HG03378 (cell line): ENCODE data around the gene KCND3.

Experiments
- ATAC-seq: cut with Tn5 transposase; IDR thresholded peaks from one replicate; pipeline ENCODE4 v1.9.1; 2021; ENCODE audit warnings: mild to moderate bottlenecking, moderate library complexity; ENCODE audit not compliant: unreplicated experiment

KCND3 gene

GRCh38 chr1:111989531-111990025 is at the start of gene KCND3:
Gene KCND3 (minus strand): TSS chr1:111989668.
- no peak for ATAC-seq

- ATAC-seq = no peak
Measured at GRCh38 chr1:112034277-112034676, 44.8 kb upstream of the KCND3 start.

DNA sequence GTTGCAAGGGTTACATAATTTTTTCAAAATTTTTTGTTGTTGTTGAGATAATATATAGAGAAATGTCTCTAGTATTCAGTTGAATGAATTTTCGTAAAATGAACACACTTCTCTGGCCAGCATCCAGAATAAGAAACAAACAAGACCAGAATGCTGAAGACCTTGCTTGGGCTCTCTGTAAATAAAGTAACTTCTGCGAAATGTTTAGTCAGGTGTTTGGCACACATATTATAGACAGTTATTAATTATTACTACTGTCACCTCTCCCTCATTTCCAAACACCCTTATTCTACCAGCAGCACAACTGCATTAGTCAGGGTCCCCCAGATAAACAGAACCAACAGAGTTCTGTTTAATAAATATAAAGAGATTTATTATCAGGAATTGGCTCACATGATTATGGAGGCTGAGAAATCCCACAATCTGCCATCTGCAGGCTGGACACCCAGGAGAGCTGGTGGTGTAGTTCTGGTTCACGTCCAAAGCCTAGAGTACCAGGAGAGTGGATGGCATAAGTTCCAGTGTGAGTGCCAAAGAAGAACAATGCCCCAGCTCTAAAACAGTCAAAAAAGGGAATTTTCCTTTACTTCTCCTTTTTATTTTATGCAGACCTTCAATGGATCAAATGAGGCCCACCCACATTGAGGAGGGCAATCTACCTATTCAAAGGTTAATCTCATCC is 44.1 kb upstream of the KCND3 start:
- no peak for ATAC-seq

- ATAC-seq = no peak
Measured at GRCh38 chr1:112030157-112030556, 40.7 kb upstream of the KCND3 start.

- no peak for ATAC-seq
Measured at GRCh38 chr1:112027696-112028095, 38.2 kb upstream of the KCND3 start.

- no peak for ATAC-seq
Measured at GRCh38 chr1:112026501-112026900, 37.0 kb upstream of the KCND3 start.

DNA sequence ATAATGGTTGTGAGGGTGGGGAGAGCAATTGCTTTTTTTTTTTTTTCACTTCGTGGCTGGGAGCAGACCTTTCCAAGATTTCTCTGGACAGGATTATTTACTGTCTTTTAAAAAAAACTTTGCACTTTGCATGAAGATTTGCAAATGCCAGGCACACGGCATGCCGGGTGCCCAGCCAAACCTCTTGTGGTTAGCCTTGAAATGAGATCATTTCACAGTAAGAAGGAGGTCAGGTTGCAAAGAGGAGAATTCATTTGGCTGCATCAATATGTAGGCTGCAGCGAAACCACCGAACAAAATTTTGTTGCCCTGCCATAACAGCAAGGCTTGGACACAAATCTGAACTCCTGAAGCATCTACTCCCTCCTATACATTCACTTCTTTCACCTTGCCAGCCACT is 36.5 kb upstream of the KCND3 start:
- no peak for ATAC-seq

GRCh38 chr1:112021263-112021662 is 31.8 kb upstream of the KCND3 start:
- no peak for ATAC-seq

GRCh38 chr1:112017183-112017582 is 27.7 kb upstream of the KCND3 start:
- no peak for ATAC-seq

DNA sequence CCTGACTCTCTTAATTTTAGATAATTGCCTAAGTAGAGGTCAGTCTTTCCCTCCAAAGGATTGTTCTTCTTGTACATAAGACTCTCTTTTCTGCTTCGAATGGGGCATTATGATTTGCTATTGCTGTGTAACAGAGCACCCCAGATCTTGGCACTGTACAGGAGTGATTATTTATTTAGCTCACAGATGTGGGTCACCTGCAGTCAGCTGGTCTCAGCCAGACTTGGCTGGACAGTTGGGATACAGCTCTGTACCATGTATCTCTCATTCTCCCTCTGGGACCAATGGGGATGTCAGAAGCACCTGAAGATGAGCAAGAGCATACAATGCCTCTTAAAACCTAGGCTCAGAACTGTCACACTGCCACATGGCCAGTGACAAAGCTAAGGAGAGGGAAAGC is 23.4 kb upstream of the KCND3 start:
- no peak for ATAC-seq

DNA sequence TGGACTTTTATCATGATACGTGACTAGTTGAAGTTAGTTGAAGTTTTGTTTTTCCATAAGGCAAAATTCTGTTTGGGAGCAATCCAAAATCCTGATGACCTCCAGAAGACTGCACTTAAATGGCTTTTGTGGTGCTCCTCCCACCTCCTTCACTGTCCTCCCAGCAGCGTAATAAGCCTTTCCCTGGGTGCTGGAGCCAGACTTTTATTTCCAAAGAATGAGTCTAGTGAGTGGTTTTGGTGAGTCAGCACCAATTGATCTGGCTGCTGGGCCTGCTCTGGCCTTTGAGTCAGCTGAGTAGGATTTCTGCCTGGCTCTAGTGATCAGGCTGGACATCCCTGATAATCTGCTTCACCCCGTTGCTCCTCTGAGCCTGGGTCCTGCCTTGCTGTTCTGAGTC is 21.7 kb upstream of the KCND3 start:
- ATAC-seq = no peak

- ATAC-seq = no peak
Measured at GRCh38 chr1:112007169-112007568, 17.7 kb upstream of the KCND3 start.

- ATAC-seq = no peak
Measured at GRCh38 chr1:112006416-112007025, 17.1 kb upstream of the KCND3 start.

DNA sequence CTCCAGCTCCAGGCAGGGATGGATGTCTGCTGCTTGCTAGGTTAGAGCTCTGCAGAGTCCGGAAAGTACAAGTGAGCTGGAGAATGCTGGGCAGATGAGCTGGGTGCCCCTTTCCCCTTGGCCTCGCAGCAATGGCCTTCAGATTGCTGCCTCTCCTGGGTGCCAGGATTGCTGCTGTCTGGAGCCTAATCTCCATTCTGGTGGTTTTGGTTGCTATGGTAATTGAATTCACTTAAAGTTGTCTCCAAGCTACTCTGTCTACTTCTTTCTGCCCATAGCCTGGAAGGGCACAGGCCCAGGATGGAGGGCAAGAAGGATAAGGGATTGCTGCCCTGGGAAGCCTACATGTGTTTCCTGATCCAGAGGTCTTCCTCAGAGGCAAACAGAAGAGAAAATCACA is 14.6 kb upstream of the KCND3 start:
- no peak for ATAC-seq

DNA sequence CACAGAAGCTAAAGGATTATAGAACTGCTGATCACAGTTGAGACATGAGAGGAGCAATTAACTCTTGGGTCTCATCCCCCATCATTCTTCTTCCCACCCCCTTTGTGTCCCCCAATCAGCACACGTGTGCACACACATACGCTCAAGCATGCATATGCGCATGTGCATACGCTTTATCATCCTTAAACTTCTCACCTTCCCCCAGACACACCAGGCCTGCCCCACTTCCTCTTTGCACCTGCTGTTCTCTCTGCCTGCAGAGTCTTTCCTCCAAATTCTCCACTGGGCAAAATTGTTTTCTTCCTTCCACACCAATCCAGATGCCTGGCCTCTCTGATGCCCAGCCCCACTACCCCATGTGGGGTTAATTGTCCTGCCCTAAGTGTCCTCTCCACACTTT is 13.0 kb upstream of the KCND3 start:
- no peak for ATAC-seq

DNA sequence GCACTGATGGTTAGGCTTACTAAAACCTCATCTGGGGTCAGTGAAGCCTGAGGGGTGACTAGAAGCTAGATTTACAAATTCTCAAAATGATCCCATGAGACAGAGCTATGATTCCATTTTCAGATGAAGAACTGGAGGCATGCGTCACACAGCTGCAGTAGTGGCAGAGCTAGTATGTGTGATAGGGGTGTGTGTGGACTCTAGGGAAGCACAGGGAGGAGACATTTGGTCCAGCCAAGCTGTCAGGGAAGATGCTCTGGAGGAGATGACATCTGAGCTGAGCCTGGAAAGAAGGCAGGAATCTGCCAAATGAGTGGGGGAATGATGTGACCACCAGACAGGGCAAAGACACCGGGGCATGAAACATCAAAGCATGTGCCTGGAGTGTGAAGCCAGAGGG is 12.0 kb upstream of the KCND3 start:
- no peak for ATAC-seq

GRCh38 chr1:112000048-112000447 is 10.6 kb upstream of the KCND3 start:
- no peak for ATAC-seq

- no peak for ATAC-seq
Measured at GRCh38 chr1:111998332-111998731, 8.9 kb upstream of the KCND3 start.

DNA sequence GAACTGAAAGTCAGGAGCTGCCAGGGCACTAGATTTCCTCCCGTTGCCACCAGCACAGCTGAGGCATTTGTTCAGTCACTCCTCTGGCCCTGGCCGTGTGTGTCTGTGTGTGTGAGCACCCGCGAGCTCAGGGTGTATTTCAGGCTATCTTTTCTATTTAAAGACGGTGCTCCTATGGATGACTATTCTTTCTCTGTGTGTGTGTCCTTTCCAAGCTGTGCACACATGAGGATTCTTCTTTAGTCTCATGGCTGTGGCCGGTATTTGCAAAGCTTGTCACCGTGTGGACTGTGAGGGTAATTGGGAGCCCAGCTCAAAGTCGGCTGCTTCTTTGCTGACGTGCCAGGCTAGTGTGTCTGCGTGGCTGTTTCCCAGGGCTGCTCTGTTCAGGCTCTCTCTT is 3.0 kb upstream of the KCND3 start:
- ATAC-seq = no peak

- ATAC-seq = no peak
Measured at GRCh38 chr1:111990878-111991718, 1.6 kb upstream of the KCND3 start.

GRCh38 chr1:111990026-111990877 is 784 bp upstream of the KCND3 start:
- ATAC-seq = no peak
